ENCODE data around the gene GTF2A2. TPM values are rescaled to one million over a fixed set of nuclear protein-coding genes. Genes with fewer than 3 reads are reported as not detected.

GTF2A2 gene
- polyA plus RNA-seq, 1 of the 3 experiments (the other 2 are of a cell fraction), result 77.4 TPM

- TF ChIP-seq PBX3 (IDR thresholded peaks at IDR 0.05) (no peak), RCOR1 (IDR thresholded peaks at IDR 0.05; ENCODE audit: low read length) (no peak), SIN3A (IDR thresholded peaks at IDR 0.05; ENCODE audit: borderline replicate concordance, low read depth, low read length) (no peak), EP300 (IDR thresholded peaks at IDR 0.05; ENCODE audit: borderline replicate concordance in 1 of 2, low read depth in 1 of 2, low read length in 1 of 2) (no peak)
Observed at GRCh38 chr15:59649603-59650002, 7.7 kb downstream of the GTF2A2 start (continued).

- Histone ChIP-seq H3K9me2 (no peaks in the 10 kb centered on the region), H3K4me1 (ENCODE audit: control insufficient read depth in 1 of 2, insufficient read depth in 2 of 2, low read depth in 1 of 2, low read length in 1 of 2) (no peaks in the 10 kb centered on the region), H3K79me2 (ENCODE audit: insufficient read depth) (peaks cover 43% of the 10 kb centered on the region), H3F3A (replicated peaks; ENCODE audit: insufficient read depth) (peaks cover 20% of the 10 kb centered on the region), H4K20me1 (ENCODE audit: insufficient read depth) (peaks cover 3% of the 10 kb centered on the region; the same call in 1 of the 2 replicates), H3K9me3 (no peaks in the 10 kb centered on the region), H3K9ac (no peak overlapping the region), H3K36me3 (replicated peaks in 1 of 2; ENCODE audit: control insufficient read depth in 1 of 2, insufficient read depth in 2 of 2, low read length in 1 of 2) (peaks cover 41 to 74% of the 10 kb centered on the region in 2 experiments), H3K4me3 (ENCODE audit: low read depth in 2 of 2, low read length in 1 of 2) (no peak overlapping the region), H3K27me3 (ENCODE audit: insufficient read depth) (no peaks in the 10 kb centered on the region), H2AFZ (ENCODE audit: low read depth) (no peak overlapping the region), H3K27ac (ENCODE audit: low read depth in 2 of 2, low read length in 1 of 2) (no peak overlapping the region), H3K4me2 (no peak overlapping the region)
- no peak for TF ChIP-seq CTCF (IDR thresholded peaks at IDR 0.05)
- TF ChIP-seq MXI1 (IDR thresholded peaks at IDR 0.05; ENCODE audit: low read depth, low read length), result no peak
- TF ChIP-seq MEF2A (IDR thresholded peaks at IDR 0.05; ENCODE audit: borderline replicate concordance, low read depth), result no peak
- TF ChIP-seq POLR2AphosphoS5 (IDR thresholded peaks at IDR 0.05; ENCODE audit: low read depth, low read length), result no peak
- no peak for TF ChIP-seq FOXJ3 (CRISPR knock-in tag; IDR thresholded peaks at IDR 0.05)
- no peak for TF ChIP-seq ELF1 (IDR thresholded peaks at IDR 0.05)
- TF ChIP-seq TEAD4 (IDR thresholded peaks at IDR 0.05; ENCODE audit: borderline replicate concordance, insufficient read depth), result no peak
- ChIA-PET POLR2A (interaction anchor here (0.9 kb wide), 1 partner anchor 10 kb away, joined by 3 read pairs; the partner anchor contains the start of gene GTF2A2), CTCF (interaction anchor here (1.2 to 1.3 kb wide), 2 partner anchors 10 to 114 kb away, joined by 3 to 6 read pairs; partner anchors contain the start of gene GTF2A2)
- 86% methylated on average over 1 of the region's 1 CpG for WGBS (ENCODE audit: low lambda C conversion rate)
- DNase-seq, result no peak
Observed at GRCh38 chr15:59647085-59647484, 10.2 kb downstream of the GTF2A2 start.

GRCh38 chr15:59646277-59646676 lies 11.0 kb downstream of the GTF2A2 start:
- POLR2A ChIA-PET, result no interaction called here
- Histone ChIP-seq H2AFZ (ENCODE audit: low read depth) (no peak overlapping the region), H3K27me3 (ENCODE audit: insufficient read depth) (no peaks in the 10 kb centered on the region), H3F3A (replicated peaks; ENCODE audit: insufficient read depth) (peaks cover 22% of the 10 kb centered on the region), H3K27ac (ENCODE audit: low read depth in 2 of 2, low read length in 1 of 2) (no peak overlapping the region), H3K36me3 (replicated peaks in 1 of 2; ENCODE audit: control insufficient read depth in 1 of 2, insufficient read depth in 2 of 2, low read length in 1 of 2) (peaks cover 47 to 74% of the 10 kb centered on the region in 2 experiments), H3K4me1 (ENCODE audit: control insufficient read depth in 1 of 2, insufficient read depth in 2 of 2, low read depth in 1 of 2, low read length in 1 of 2) (no peaks in the 10 kb centered on the region), H3K79me2 (ENCODE audit: insufficient read depth) (peaks cover 42% of the 10 kb centered on the region), H3K4me3 (ENCODE audit: low read depth in 2 of 2, low read length in 1 of 2) (no peak overlapping the region), H3K9ac (no peak overlapping the region), H3K9me2 (no peaks in the 10 kb centered on the region), H4K20me1 (ENCODE audit: insufficient read depth) (peaks cover 3% of the 10 kb centered on the region; the same call in 1 of the 2 replicates), H3K9me3 (no peaks in the 10 kb centered on the region), H3K4me2 (no peak overlapping the region)
- TF ChIP-seq MEF2A (IDR thresholded peaks at IDR 0.05; ENCODE audit: borderline replicate concordance, low read depth), result no peak
- TF ChIP-seq GATA2 (CRISPR knock-in tag; IDR thresholded peaks at IDR 0.05), result no peak
- no peak for TF ChIP-seq FOXJ3 (CRISPR knock-in tag; IDR thresholded peaks at IDR 0.05)
- no peak for TF ChIP-seq RCOR1 (IDR thresholded peaks at IDR 0.05; ENCODE audit: low read length)
- TF ChIP-seq EP300 (IDR thresholded peaks at IDR 0.05; ENCODE audit: borderline replicate concordance in 1 of 2, low read depth in 1 of 2, low read length in 1 of 2), result no peak
- no peak for TF ChIP-seq EZH2phosphoT487 (IDR thresholded peaks at IDR 0.05; ENCODE audit: borderline replicate concordance, low read depth)
- TF ChIP-seq TEAD4 (IDR thresholded peaks at IDR 0.05; ENCODE audit: borderline replicate concordance, insufficient read depth), result no peak
- no peak for TF ChIP-seq RXRA (IDR thresholded peaks at IDR 0.05; ENCODE audit: borderline replicate concordance, low read depth)
- TF ChIP-seq SIN3A (IDR thresholded peaks at IDR 0.05; ENCODE audit: borderline replicate concordance, low read depth, low read length), result no peak
- TF ChIP-seq RAD21 (IDR thresholded peaks at IDR 0.05; ENCODE audit: low read length), result no peak
- TF ChIP-seq YY1 (IDR thresholded peaks at IDR 0.05; ENCODE audit: low read depth), result no peak
- no peak for TF ChIP-seq MXI1 (IDR thresholded peaks at IDR 0.05; ENCODE audit: low read depth, low read length)
- no peak for TF ChIP-seq IRF3 (IDR thresholded peaks at IDR 0.05; ENCODE audit: low read depth, low read length)
- TF ChIP-seq GABPA (IDR thresholded peaks at IDR 0.05; ENCODE audit: low read depth), result no peak
- no peak for TF ChIP-seq RFX5 (IDR thresholded peaks at IDR 0.05; ENCODE audit: low read length)
- DNase-seq, result no peak
- WGBS (ENCODE audit: low lambda C conversion rate), result 100% methylated on average over 1 of the region's 1 CpG
- CTCF ChIA-PET, result interaction anchor here (1.2 kb wide), 1 partner anchor 113 kb away, joined by 6 read pairs; no protein-coding TSS in a partner anchor

Measured in SK-N-SH (cell line).